ENCODE data around the gene NDUFB1. TPM values are rescaled to one million over a fixed set of nuclear protein-coding genes. Genes with fewer than 3 reads are reported as not detected.

The NDUFB1 gene
- total RNA-seq = 110 and 181 TPM in 2 replicates

GRCh38 chr14:92121670-92122350 lies at the start of gene NDUFB1, which contains the start of gene CPSF2:
Gene NDUFB1, minus strand, starts transcription at chr14:92121706. Its CDS starts 4,069 bp downstream, at chr14:92117637.
Gene CPSF2, plus strand, starts transcription at chr14:92121969. Its CDS starts 9,016 bp downstream, at chr14:92130985.

GRCh38 chr14:92106143-92106926 lies 15.2 kb downstream of the NDUFB1 start, which contains the start of gene ATXN3:
Gene ATXN3, minus strand, starts transcription at chr14:92106582. Its CDS starts 30 bp downstream, at chr14:92106552.

Other genes starting within 250 kb of the NDUFB1 start
- 3.5 and 4.2 TPM in 2 replicates for gene FBLN5, start 174.0 kb downstream of the NDUFB1 start, total RNA-seq
- gene TRIP11, start 81.6 kb downstream of the NDUFB1 start, total RNA-seq = 27.7 and 32.2 TPM in 2 replicates
- 25.5 and 25.9 TPM in 2 replicates for gene ATXN3, start 15.1 kb downstream of the NDUFB1 start, total RNA-seq
- 22.4 and 37.2 TPM in 2 replicates for gene CPSF2, start 263 bp upstream of the NDUFB1 start, total RNA-seq
- not detected in 2 replicates for gene SLC24A4, start 201.5 kb upstream of the NDUFB1 start, total RNA-seq

All from placental epithelial cell (primary cell).